ENCODE measurements around the gene RNF25. TPM values are rescaled to one million over a fixed set of nuclear protein-coding genes. Genes with fewer than 3 reads are reported as not detected.

Gene RNF25
- total and polyA plus RNA-seq, 4 donors: 15.5 to 34.4 (median 20.0) TPM

GRCh38 chr2:218720048-218721041 is 48.5 kb upstream of the RNF25 start:
- Histone ChIP-seq H3K4me3 (no peak overlapping the region), H3K9ac (ENCODE audit: insufficient read depth in 1 of 2, low read length in 2 of 2) (no peak overlapping the region), H3K27me3 (ENCODE audit: control insufficient read depth in 3 of 3, insufficient read depth in 3 of 3, low read length in 2 of 3) (no peaks in the 10 kb centered on the region), H3K36me3 (ENCODE audit: control insufficient read depth in 4 of 4, insufficient read depth in 4 of 4, low read length in 4 of 4) (peaks cover 0 to 5% (median 0%) of the 10 kb centered on the region in 4 donors), H3K4me1 (ENCODE audit: control insufficient read depth in 5 of 5, insufficient read depth in 5 of 5, low read length in 5 of 5) (peaks cover 0 to 6% (median under 1%) of the 10 kb centered on the region in 5 donors), H3K9me3 (ENCODE audit: control insufficient read depth in 4 of 4, insufficient read depth in 3 of 4, low read length in 3 of 4) (peaks cover 0 to 2% (median 0%) of the 10 kb centered on the region in 4 donors), H3K27ac (ENCODE audit: low read depth in 1 of 2, low read length in 1 of 2) (no peak overlapping the region)
- WGBS, 2 donors: 94 to 97% methylated on average over 19 of the region's 19 CpGs
- TF ChIP-seq CTCF (IDR thresholded peaks at IDR 0.05; ENCODE audit: control extremely low read depth, extremely low read depth): no peak
- DNase-seq (no peak), ATAC-seq (ENCODE audit: insufficient read depth, low FRiP score) (no peak)

DNA sequence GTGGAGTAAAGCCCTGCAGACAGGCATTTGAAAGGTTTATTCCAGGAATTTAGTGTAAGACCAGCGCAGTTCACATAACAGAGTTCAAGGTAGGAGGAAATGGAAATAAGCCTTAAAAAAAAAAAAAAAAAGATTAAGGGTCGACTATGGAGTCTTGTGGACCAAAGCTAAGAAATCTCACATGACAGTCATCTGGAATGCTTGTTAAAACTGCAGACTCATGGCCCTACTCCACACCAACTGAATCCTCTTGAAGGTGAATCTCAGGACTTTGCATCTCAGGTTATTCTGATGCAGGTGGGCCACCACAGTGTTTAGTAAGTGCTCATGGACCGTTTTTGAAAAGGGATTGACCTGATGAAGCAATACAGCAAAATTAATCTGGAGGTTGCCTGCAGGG is 47.7 kb upstream of the RNF25 start:
- Histone ChIP-seq H3K27me3 (ENCODE audit: control insufficient read depth in 3 of 3, insufficient read depth in 3 of 3, low read length in 2 of 3) (no peaks in the 10 kb centered on the region), H3K27ac (ENCODE audit: low read depth in 1 of 2, low read length in 1 of 2) (no peak overlapping the region), H3K4me1 (ENCODE audit: control insufficient read depth in 5 of 5, insufficient read depth in 5 of 5, low read length in 5 of 5) (peaks cover 0 to 7% (median 6%) of the 10 kb centered on the region in 5 donors), H3K9me3 (ENCODE audit: control insufficient read depth in 4 of 4, insufficient read depth in 3 of 4, low read length in 3 of 4) (no peaks in the 10 kb centered on the region), H3K9ac (ENCODE audit: insufficient read depth in 1 of 2, low read length in 2 of 2) (no peak overlapping the region), H3K36me3 (ENCODE audit: control insufficient read depth in 4 of 4, insufficient read depth in 4 of 4, low read length in 4 of 4) (peaks cover 0 to 5% (median 0%) of the 10 kb centered on the region in 4 donors), H3K4me3 (no peak overlapping the region)
- 73 to 77% methylated on average over 3 of the region's 3 CpGs for WGBS, 2 donors
- DNase-seq: no peak
- ATAC-seq (ENCODE audit: insufficient read depth, low FRiP score): no peak
- no peak for TF ChIP-seq CTCF (IDR thresholded peaks at IDR 0.05; ENCODE audit: control extremely low read depth, extremely low read depth)

- ATAC-seq (ENCODE audit: insufficient read depth, low FRiP score) (no peak), DNase-seq (no peak)
- 90 to 91% methylated on average over 7 of the region's 7 CpGs for WGBS, 2 donors
- no peak overlapping the region for H3K9ac ChIP-seq (ENCODE audit: insufficient read depth in 1 of 2, low read length in 2 of 2)
- no peak overlapping the region for H3K27ac ChIP-seq (ENCODE audit: low read depth in 1 of 2, low read length in 1 of 2)
- no peaks in the 10 kb centered on the region for H3K9me3 ChIP-seq (ENCODE audit: control insufficient read depth in 4 of 4, insufficient read depth in 3 of 4, low read length in 3 of 4)
- TF ChIP-seq CTCF (IDR thresholded peaks at IDR 0.05; ENCODE audit: control extremely low read depth, extremely low read depth): no peak
- peaks cover 0 to 5% (median 0%) of the 10 kb centered on the region in 4 donors for H3K36me3 ChIP-seq (ENCODE audit: control insufficient read depth in 4 of 4, insufficient read depth in 4 of 4, low read length in 4 of 4)
- peaks cover 0 to 7% (median 3%) of the 10 kb centered on the region in 5 donors for H3K4me1 ChIP-seq (ENCODE audit: control insufficient read depth in 5 of 5, insufficient read depth in 5 of 5, low read length in 5 of 5)
- no peaks in the 10 kb centered on the region for H3K27me3 ChIP-seq (ENCODE audit: control insufficient read depth in 3 of 3, insufficient read depth in 3 of 3, low read length in 2 of 3)
- H3K4me3 ChIP-seq: no peak overlapping the region
Measured at GRCh38 chr2:218718058-218718457, 46.3 kb upstream of the RNF25 start.
